ENCODE data around the gene ARL13B. TPM values are rescaled to one million over a fixed set of nuclear protein-coding genes. Genes with fewer than 3 reads are reported as not detected.

The ARL13B gene
- total and polyA plus RNA-seq, 9 donors = 6.2 to 16.3 (median 11.8) TPM

DNA sequence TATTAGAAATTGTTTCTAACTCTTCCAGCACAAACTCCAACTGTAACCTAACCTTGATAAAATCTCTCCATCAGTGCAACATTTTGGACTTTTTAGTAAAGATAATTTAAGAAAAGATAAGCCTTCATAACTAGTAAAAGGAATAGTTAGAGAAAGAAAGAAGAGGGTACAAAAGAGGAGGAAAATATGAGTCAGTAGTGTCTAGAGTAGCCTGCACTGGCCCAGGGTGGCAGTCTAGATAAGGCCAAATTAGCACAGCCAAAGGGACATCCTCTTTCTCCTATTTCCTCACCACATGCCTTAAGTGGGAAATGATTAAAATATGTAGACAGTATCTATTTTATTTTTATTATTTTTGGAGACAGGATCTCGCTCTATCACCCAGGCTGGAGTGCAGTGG lies 10.0 kb upstream of the ARL13B start:
- Histone ChIP-seq H3K4me3 (no peak overlapping the region), H3K27ac (no peak overlapping the region), H3K27me3 (no peaks in the 10 kb centered on the region), H3K4me1 (ENCODE audit: insufficient read depth) (no peaks in the 10 kb centered on the region), H3K36me3 (no peaks in the 10 kb centered on the region), H3K9me3 (no peaks in the 10 kb centered on the region)
- DNase-seq = no peak
- intact Hi-C loops (cut with DNase I) = no loop called here
- WGBS, 3 donors = 93 to 100% (median 96%) methylated on average over 1 of the region's 1 CpG
- TF ChIP-seq POLR2A (IDR thresholded peaks at IDR 0.05) (no peak), CTCF (IDR thresholded peaks at IDR 0.05) (no peak)

- Histone ChIP-seq H3K4me3 (peak within 1 kb of the TSS; percentile 61), H3K36me3 (no peaks in the 10 kb centered on the region), H3K27ac (peak within 1 kb of the TSS; percentile 67 to 96), H3K27me3 (no peaks in the 10 kb centered on the region), H3K9me3 (no peaks in the 10 kb centered on the region), H3K4me1 (ENCODE audit: insufficient read depth) (no peaks in the 10 kb centered on the region)
- DNase-seq = peak; percentile 86 to 94 (median 89)
- TF ChIP-seq POLR2A (IDR thresholded peaks at IDR 0.05) (peak; percentile 65), CTCF (IDR thresholded peaks at IDR 0.05) (no peak), EP300 (IDR thresholded peaks at IDR 0.05) (peak; percentile 59)
- 0 to 1% (median 1%) methylated on average over 53 of the region's 53 CpGs for WGBS, 3 donors
- intact Hi-C loops (cut with DNase I) = no loop called here
Measured at GRCh38 chr3:93973131-93974126, 6.5 kb upstream of the ARL13B start, which contains the start of gene PROS1. Gene PROS1, minus strand, starts transcription at chr3:93973896. Its CDS starts 147 bp downstream, at chr3:93973749.

GRCh38 chr3:93981649-93982048 lies 1.7 kb downstream of the ARL13B start:
- H3K4me3 ChIP-seq = no peak overlapping the region
- no peaks in the 10 kb centered on the region for H3K36me3 ChIP-seq
- H3K4me1 ChIP-seq (ENCODE audit: insufficient read depth) = peaks cover 2% of the 10 kb centered on the region
- no peaks in the 10 kb centered on the region for H3K9me3 ChIP-seq
- H3K27ac ChIP-seq = no peak overlapping the region
- peak in 1 of 5 donors; percentile 26 for DNase-seq
- WGBS, 3 donors = 94 to 95% (median 94%) methylated on average over 13 of the region's 13 CpGs
- intact Hi-C loops (cut with DNase I) = no loop called here
- TF ChIP-seq EP300 (IDR thresholded peaks at IDR 0.05) (no peak), POLR2A (IDR thresholded peaks at IDR 0.05) (no peak), CTCF (IDR thresholded peaks at IDR 0.05) (no peak)
- no peaks in the 10 kb centered on the region for H3K27me3 ChIP-seq

DNA sequence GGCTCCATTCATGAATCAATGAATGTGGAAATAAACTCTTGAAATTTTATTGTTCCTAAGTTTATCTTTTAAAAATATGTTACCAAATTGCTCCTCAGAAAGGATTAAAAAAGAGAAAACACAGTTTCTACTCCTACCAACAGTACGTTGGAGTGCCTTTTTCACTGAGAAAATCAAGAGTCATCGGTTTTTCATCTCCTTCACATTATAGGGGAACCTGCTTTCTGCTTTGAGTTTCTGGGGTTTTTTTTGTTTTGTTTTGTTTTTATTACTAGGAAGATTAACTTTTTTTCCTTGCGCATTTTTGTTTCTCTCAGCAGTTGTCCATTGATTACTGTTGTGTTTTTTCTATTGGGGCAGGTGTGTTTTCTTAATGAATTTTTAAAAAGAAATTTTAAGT lies 3.5 kb downstream of the ARL13B start:
- 93 to 96% (median 94%) methylated on average over 3 of the region's 3 CpGs for WGBS, 3 donors
- intact Hi-C loops (cut with DNase I) = no loop called here
- Histone ChIP-seq H3K9me3 (no peaks in the 10 kb centered on the region), H3K27ac (no peak overlapping the region), H3K4me3 (no peak overlapping the region), H3K4me1 (ENCODE audit: insufficient read depth) (peaks cover 2% of the 10 kb centered on the region), H3K27me3 (no peaks in the 10 kb centered on the region), H3K36me3 (no peaks in the 10 kb centered on the region)
- TF ChIP-seq EP300 (IDR thresholded peaks at IDR 0.05) (no peak), POLR2A (IDR thresholded peaks at IDR 0.05) (no peak), CTCF (IDR thresholded peaks at IDR 0.05) (no peak)
- no peak for DNase-seq

All from ovary (tissue), 9 donors.